Gastroesophageal sphincter (tissue), 3 donors: ENCODE measurements around the gene SPTLC1.

Experiments used
- POLR2A ChIP-seq, 2 donors: fragments of 450-650 bp; IDR thresholded peaks; one replicate each; pipeline ENCODE4 v1.6.1; 2017; ENCODE audit warnings: antibody characterized with exemption in 2 of 2, mild to moderate bottlenecking in 2 of 2, moderate library complexity in 1 of 2
- POLR2AphosphoS5 ChIP-seq: sonication (generic); formaldehyde crosslinking; IDR thresholded peaks from one replicate; pipeline ENCODE4 v1.6.1; 2017; ENCODE audit warnings: antibody characterized with exemption
- TF ChIP-seq, protein P1 (sequence below), 4 experiments: fragments of 200-600 bp in 2 of 4; fragments of 450-650 bp in 2 of 4; sonication (generic) in 1 of 4; IDR thresholded peaks; one replicate each; pipeline ENCODE4 v1.5.1; 2017 to 2019; ENCODE audit warnings: antibody characterized with exemption in 4 of 4, mild to moderate bottlenecking in 2 of 4, moderate library complexity in 2 of 4

DNA sequence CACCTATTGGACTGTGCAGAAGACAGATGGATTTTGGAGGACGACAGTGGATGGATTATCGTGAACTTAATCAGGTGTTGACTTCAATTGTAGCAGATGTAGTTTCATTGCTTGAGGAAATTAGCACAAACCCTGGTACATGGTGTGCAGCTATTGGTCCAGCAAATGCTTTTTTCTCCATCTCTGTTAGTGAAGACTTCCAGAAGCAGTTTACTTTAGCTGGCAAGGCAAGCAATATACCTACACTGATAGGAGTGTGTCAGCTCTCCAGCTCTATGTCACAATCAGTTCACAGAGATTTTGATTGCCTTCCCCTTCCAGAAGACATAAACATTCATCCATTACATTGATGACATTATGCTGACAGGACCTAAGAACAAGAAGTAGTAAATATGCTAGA lies 129.5 kb downstream of the SPTLC1 start:
- TF ChIP-seq, protein P1, sequence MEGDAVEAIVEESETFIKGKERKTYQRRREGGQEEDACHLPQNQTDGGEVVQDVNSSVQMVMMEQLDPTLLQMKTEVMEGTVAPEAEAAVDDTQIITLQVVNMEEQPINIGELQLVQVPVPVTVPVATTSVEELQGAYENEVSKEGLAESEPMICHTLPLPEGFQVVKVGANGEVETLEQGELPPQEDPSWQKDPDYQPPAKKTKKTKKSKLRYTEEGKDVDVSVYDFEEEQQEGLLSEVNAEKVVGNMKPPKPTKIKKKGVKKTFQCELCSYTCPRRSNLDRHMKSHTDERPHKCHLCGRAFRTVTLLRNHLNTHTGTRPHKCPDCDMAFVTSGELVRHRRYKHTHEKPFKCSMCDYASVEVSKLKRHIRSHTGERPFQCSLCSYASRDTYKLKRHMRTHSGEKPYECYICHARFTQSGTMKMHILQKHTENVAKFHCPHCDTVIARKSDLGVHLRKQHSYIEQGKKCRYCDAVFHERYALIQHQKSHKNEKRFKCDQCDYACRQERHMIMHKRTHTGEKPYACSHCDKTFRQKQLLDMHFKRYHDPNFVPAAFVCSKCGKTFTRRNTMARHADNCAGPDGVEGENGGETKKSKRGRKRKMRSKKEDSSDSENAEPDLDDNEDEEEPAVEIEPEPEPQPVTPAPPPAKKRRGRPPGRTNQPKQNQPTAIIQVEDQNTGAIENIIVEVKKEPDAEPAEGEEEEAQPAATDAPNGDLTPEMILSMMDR (IDR thresholded peaks at IDR 0.05) = no peak
- TF ChIP-seq POLR2A (IDR thresholded peaks at IDR 0.05) (no peak), POLR2AphosphoS5 (no peak)
